ENCODE results near the gene MBL2.

MBL2 gene

DNA sequence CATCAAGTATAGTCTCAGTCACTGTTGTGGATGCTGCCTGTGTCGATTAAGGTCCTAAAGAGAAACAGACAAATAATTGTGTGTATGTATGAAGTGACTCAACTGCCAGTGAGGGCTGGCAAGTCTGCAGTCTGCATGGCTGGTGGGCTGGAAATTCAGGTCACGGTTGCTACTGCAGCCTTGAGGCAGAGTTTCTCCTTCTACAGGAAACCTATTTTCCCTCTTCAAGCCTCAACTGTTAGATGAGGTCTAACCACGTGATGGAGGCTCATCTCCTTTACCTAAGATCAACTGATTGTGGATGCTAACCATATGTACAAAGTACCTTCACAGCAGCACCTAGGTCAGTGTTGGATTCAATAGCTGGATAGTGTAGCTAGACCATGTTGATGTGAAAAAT lies 29.9 kb downstream of the MBL2 start:
- Histone ChIP-seq H3K27me3 (ENCODE audit: insufficient read depth, low read length) (no peaks in the 10 kb centered on the region), H3K4me3 (ENCODE audit: low read depth, low read length, poor library complexity, severe bottlenecking) (no peak overlapping the region), H3K4me2 (ENCODE audit: low read length) (no peak overlapping the region), H4K20me1 (ENCODE audit: insufficient read depth, low read length) (no peaks in the 10 kb centered on the region), H3F3A (ENCODE audit: insufficient read depth, low read length) (no peaks in the 10 kb centered on the region), H3K36me3 (ENCODE audit: insufficient read depth, low read length) (no peaks in the 10 kb centered on the region), H3K9me3 (ENCODE audit: low read length) (no peaks in the 10 kb centered on the region), H3K9me2 (ENCODE audit: low read depth, low read length) (no peaks in the 10 kb centered on the region), H2AFZ (ENCODE audit: low read length) (no peak overlapping the region), H3K4me1 (ENCODE audit: insufficient read depth, low read length, severe bottlenecking) (no peaks in the 10 kb centered on the region), H3K27ac (ENCODE audit: low read depth, low read length, poor library complexity, severe bottlenecking) (no peak overlapping the region), H3K79me2 (ENCODE audit: insufficient read depth, low read length) (no peaks in the 10 kb centered on the region), H3K9ac (ENCODE audit: low read length) (no peak overlapping the region)
- TF ChIP-seq CTCF (IDR thresholded peaks at IDR 0.05; ENCODE audit: low read length) (no peak), EZH2 (IDR thresholded peaks at IDR 0.05; ENCODE audit: borderline replicate concordance, low read length) (no peak)

DNA sequence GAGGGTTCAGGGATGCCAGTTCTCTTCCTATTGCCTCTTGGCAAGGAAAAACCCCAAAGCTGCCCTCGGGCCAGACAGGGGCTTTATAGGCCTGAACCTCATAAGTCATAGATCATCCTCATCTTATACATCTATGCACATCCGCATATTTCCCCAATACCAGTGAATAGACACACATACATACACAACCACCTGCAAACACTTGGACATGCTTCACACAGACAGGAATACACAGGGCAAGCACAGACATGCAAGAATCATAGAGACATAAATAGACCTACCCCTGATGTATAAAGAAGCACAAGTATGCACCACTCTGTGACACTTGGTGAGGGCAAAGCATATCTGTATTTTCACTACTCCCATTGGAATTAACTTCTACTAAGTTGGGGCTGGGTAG lies 30.7 kb downstream of the MBL2 start:
- no peak overlapping the region for H3K9ac ChIP-seq (ENCODE audit: low read length)
- H3K27me3 ChIP-seq (ENCODE audit: insufficient read depth, low read length), result no peaks in the 10 kb centered on the region
- H2AFZ ChIP-seq (ENCODE audit: low read length), result no peak overlapping the region
- no peak overlapping the region for H3K27ac ChIP-seq (ENCODE audit: low read depth, low read length, poor library complexity, severe bottlenecking)
- no peaks in the 10 kb centered on the region for H3K9me3 ChIP-seq (ENCODE audit: low read length)
- H4K20me1 ChIP-seq (ENCODE audit: insufficient read depth, low read length), result no peaks in the 10 kb centered on the region
- no peaks in the 10 kb centered on the region for H3K4me1 ChIP-seq (ENCODE audit: insufficient read depth, low read length, severe bottlenecking)
- no peaks in the 10 kb centered on the region for H3K79me2 ChIP-seq (ENCODE audit: insufficient read depth, low read length)
- H3K4me3 ChIP-seq (ENCODE audit: low read depth, low read length, poor library complexity, severe bottlenecking), result no peak overlapping the region
- H3K4me2 ChIP-seq (ENCODE audit: low read length), result no peak overlapping the region
- no peaks in the 10 kb centered on the region for H3F3A ChIP-seq (ENCODE audit: insufficient read depth, low read length)
- no peaks in the 10 kb centered on the region for H3K9me2 ChIP-seq (ENCODE audit: low read depth, low read length)
- TF ChIP-seq CTCF (IDR thresholded peaks at IDR 0.05; ENCODE audit: low read length), result no peak
- TF ChIP-seq EZH2 (IDR thresholded peaks at IDR 0.05; ENCODE audit: borderline replicate concordance, low read length), result no peak
- no peaks in the 10 kb centered on the region for H3K36me3 ChIP-seq (ENCODE audit: insufficient read depth, low read length)

- Histone ChIP-seq H3K79me2 (ENCODE audit: insufficient read depth, low read length) (no peaks in the 10 kb centered on the region), H3K9me3 (ENCODE audit: low read length) (no peaks in the 10 kb centered on the region), H3K36me3 (ENCODE audit: insufficient read depth, low read length) (no peaks in the 10 kb centered on the region), H4K20me1 (ENCODE audit: insufficient read depth, low read length) (no peaks in the 10 kb centered on the region), H3K9ac (ENCODE audit: low read length) (no peak overlapping the region), H3F3A (ENCODE audit: insufficient read depth, low read length) (no peaks in the 10 kb centered on the region), H2AFZ (ENCODE audit: low read length) (no peak overlapping the region), H3K9me2 (ENCODE audit: low read depth, low read length) (no peaks in the 10 kb centered on the region), H3K4me2 (ENCODE audit: low read length) (no peak overlapping the region), H3K27ac (ENCODE audit: low read depth, low read length, poor library complexity, severe bottlenecking) (no peak overlapping the region), H3K4me1 (ENCODE audit: insufficient read depth, low read length, severe bottlenecking) (no peaks in the 10 kb centered on the region), H3K4me3 (ENCODE audit: low read depth, low read length, poor library complexity, severe bottlenecking) (no peak overlapping the region), H3K27me3 (ENCODE audit: insufficient read depth, low read length) (no peaks in the 10 kb centered on the region)
- TF ChIP-seq CTCF (IDR thresholded peaks at IDR 0.05; ENCODE audit: low read length) (peak; percentile 83), EZH2 (IDR thresholded peaks at IDR 0.05; ENCODE audit: borderline replicate concordance, low read length) (no peak)
Measured at GRCh38 chr10:52740913-52741675, 31.5 kb downstream of the MBL2 start.
